HFF-Myc (cell line): ENCODE results near the gene SEC24A.
"Not testable (repeated sequence)": the region's sequence is repeated elsewhere in the genome, so short reads cannot be mapped to it uniquely, and the experiment has no call there.

Experiments
- DNase-seq: peaks from one replicate; pipeline ENCODE4 v3.0.0-alpha.2; 2011; ENCODE audit warnings: low read depth; ENCODE audit errors: extremely low read depth
- H3K4me3 ChIP-seq: replicated peaks from 2 replicates; pipeline ENCODE4 v1.5.1; 2011; ENCODE audit warnings: low read depth, mild to moderate bottlenecking, control low read depth, low read length
- TF ChIP-seq, protein P1 (sequence below): IDR thresholded peaks from 2 replicates; pipeline ENCODE4 v1.5.1; 2012; ENCODE audit warnings: mild to moderate bottlenecking, low read depth, low read length, control low read depth; ENCODE audit errors: missing control alignments

Gene SEC24A

DNA sequence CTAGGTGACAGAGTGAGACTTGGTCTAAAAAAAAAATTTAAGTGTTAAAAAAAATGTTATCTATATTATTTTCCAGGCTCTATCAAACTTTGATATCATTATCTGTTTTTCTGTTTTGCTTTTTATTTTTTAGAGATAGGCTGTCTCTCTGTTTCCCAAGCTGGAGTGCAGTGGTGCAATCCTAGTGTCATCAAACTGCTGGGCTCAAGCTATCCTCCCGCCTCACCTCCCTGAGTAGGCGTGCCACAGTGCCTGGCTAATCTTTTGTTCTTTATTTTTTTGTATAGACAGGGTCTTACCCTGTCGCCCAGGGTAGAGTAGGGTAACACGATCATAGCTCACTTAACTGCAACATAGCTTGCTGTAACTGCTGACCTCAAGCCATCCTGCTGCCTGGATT lies 14.4 kb downstream of the SEC24A start:
- DNase-seq = no peak
- H3K4me3 ChIP-seq = no peak overlapping the region
- TF ChIP-seq, protein P1, sequence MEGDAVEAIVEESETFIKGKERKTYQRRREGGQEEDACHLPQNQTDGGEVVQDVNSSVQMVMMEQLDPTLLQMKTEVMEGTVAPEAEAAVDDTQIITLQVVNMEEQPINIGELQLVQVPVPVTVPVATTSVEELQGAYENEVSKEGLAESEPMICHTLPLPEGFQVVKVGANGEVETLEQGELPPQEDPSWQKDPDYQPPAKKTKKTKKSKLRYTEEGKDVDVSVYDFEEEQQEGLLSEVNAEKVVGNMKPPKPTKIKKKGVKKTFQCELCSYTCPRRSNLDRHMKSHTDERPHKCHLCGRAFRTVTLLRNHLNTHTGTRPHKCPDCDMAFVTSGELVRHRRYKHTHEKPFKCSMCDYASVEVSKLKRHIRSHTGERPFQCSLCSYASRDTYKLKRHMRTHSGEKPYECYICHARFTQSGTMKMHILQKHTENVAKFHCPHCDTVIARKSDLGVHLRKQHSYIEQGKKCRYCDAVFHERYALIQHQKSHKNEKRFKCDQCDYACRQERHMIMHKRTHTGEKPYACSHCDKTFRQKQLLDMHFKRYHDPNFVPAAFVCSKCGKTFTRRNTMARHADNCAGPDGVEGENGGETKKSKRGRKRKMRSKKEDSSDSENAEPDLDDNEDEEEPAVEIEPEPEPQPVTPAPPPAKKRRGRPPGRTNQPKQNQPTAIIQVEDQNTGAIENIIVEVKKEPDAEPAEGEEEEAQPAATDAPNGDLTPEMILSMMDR = no peak

DNA sequence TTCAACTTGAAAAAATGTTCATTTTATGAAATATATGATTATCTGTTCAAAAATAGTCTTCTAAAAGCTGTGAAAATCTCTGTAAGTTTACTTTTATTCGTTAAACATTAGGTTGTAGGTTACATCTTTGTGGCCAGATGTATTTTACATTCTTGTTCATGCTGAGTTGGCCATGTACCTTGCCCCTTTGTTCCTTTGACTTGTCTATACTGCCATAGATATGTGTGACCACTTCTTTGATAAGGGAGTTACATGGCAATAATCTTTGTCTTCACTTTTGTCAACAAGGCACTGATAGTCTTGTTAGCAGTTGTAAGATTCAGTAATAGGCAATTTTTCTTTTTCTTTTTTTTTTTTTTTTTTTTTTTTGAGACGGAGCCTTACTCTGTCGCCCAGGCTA lies 15.9 kb downstream of the SEC24A start:
- no peak for DNase-seq
- H3K4me3 ChIP-seq = no peak overlapping the region
- TF ChIP-seq, protein P1 = no peak

DNA sequence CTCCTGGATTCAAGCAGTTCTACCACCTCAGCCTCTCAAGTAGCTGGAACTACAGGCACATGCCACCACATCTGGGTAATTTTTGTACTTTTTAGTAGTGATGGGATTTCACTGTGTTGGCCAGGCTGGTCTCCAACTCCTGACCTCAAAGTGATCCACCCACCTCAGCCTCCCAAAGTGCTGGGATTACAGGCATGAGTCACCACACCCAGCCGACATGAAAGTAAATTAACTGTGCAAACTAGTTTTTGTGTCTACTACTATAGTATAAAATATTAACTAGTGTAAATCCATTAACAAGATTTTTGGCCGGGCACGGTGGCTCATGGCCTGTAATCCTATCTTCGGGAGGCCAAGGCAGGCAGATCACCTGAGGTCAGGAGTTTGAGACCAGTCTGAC lies 25.0 kb downstream of the SEC24A start:
- H3K4me3 ChIP-seq, DNase-seq: not testable (repeated sequence)

DNA sequence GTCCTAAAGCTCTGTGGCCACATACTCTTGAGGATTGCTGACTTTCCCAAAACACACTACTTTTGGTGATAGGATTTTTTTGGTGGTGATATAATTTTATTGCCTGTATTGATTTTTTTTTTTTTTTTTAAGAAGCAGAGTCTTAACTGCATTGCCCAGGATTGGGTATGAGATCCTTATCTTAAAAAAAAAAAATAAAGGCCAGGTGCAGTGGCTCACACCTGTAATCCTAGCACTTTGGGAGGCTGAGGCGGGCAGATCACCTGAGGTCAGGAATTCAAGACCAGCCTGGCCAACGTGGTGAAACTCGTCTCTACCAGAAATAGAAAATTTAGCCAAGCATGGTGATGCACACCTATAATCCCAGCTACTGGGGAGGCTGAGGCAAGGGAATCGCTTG lies 28.8 kb downstream of the SEC24A start:
- H3K4me3 ChIP-seq, DNase-seq: not testable (repeated sequence)

DNA sequence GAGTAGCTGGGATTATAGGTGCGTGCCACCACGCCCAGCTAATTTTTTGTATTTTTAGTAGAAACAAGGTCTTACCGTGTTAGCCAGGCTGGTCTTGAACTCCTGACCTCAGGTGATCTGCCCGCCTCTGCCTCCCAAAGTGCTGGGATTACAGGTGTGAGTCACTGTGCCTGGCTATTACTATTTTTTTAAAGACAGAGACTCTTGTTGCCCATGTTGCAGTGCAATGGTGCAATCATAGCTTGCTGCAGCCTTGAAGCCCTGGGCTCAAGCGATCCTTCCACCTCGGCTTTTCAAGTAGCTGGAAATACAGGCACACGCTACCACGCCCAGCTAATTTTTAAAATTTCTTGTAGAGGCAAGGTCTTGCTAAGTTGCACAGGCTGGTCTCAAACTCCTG lies 41.6 kb downstream of the SEC24A start:
- not testable (repeated sequence) for H3K4me3 ChIP-seq, DNase-seq

DNA sequence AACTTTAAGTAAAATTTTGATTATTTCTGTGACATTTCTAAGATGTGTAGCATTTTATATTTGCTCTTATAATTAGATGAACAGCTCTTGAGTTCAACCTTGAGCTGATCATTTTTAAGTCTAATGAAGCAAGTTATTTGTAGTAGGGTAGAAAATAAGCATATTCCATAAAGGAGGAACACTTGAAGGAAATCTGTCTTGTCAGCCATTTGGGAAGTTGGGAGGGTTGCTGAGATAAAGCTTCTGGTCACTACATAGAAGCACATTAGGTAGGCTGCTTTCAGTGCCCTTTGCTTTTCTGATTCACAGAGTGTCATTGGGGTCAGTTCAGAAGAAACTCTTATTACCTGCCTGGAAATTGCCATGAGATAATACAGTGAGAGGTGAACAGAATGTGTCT lies 44.1 kb downstream of the SEC24A start:
- H3K4me3 ChIP-seq = no peak overlapping the region
- DNase-seq = no peak
- TF ChIP-seq, protein P1 = no peak

DNA sequence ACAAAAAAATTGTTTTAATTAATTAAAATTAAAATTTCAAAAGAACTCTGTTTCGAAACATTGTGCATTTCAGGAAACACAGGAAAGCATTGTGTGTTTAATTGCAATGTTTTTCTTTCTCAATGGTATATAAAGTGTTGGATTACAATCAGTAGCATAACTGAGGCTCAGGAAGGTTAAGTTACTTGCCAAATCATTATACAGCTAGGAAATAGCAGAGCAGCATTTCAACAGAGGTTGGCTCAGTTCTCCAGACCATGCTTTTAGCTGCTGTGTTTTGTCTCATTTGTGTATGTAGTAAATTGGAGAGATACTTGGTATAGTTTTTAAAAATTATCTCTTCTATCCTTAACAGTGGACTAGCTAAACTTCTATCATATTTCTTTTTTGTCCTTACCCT lies 59.7 kb downstream of the SEC24A start:
- no peak for DNase-seq
- no peak overlapping the region for H3K4me3 ChIP-seq
- TF ChIP-seq, protein P1 = no peak

DNA sequence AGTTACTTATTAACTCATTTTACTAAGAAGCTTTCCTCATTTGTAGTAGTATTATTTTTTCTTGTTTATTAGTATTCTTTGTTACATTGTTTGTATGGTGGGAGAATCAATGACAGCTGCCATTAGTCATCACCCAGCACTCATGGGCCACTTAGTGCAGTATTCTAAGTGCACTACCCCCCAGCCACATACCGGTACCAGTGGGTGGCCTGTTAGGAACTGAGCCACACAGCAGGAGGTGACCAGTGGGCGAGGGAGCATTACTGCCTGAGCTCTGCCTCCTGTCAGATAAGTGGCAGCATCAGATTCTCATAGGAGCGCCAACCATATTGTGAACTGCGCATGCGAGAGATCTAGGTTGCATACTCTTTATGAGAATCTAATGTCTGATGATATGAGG lies 65.5 kb downstream of the SEC24A start:
- DNase-seq = no peak
- TF ChIP-seq, protein P1 = no peak
- H3K4me3 ChIP-seq = no peak overlapping the region

DNA sequence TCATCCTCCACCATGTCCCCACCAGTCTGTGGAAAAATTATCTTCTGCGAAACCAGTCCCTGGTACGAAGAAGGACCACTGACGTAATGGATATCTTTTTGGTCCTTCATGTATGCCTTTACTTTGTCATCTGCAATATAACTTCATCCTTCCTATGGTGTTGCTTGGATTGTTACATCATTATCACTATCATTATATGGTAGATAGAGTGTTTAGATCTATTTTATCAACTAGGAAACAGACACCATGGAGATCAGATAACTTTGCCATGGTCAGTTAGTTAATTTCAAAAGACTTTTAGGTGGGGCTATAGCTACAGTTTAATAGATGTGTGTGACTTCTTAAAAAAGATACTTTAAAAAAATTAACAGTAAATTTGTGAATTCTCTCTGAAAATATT lies 66.0 kb downstream of the SEC24A start:
- TF ChIP-seq, protein P1 = no peak
- no peak overlapping the region for H3K4me3 ChIP-seq
- no peak for DNase-seq

DNA sequence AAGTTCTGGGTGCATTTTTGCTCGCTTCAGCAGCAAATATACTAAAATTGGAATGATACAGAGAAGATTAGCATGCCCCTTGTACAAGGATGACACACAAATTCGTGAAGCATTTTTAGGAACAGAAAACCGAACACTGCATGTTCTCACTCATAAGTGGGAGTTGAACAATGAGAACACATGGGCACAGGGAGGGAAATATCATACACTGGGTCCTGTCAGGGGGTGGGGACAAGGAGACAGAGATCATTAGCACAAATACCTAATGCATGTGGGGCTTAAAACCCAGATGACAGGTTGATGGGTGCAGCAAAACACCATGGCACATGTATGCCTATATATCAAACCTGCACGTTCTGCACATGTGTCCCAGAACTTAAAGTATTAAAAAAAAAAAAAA lies 66.9 kb downstream of the SEC24A start:
- H3K4me3 ChIP-seq, DNase-seq: not testable (repeated sequence)
